PC-9 (cell line): ENCODE data around the gene ETS1. TPM values are rescaled to one million over a fixed set of nuclear protein-coding genes. Genes with fewer than 3 reads are reported as not detected.

ENCODE experiments used
- BruUV-seq: library from RNA; stranded (reverse); fragments of 400-500 nt; replicated peaks from 2 replicates; lab custom pipeline; 2021; lab: Mats Ljungman, UMichigan
- CTCF ChIA-PET: fragments of 300-600 bp; sonication (Branson Sonifier 250); formaldehyde crosslinking; loops from one replicate; lab custom pipeline; 2022; ENCODE audit warnings: antibody characterized with exemption; lab: Charles Lee
- POLR2A ChIA-PET: fragments of 300-600 bp; sonication (Branson Sonifier 250); formaldehyde crosslinking; loops from one replicate; lab custom pipeline; 2022; ENCODE audit warnings: antibody characterized with exemption; ENCODE audit not compliant: unreplicated experiment; lab: Charles Lee
- DNase-seq, 2 experiments: peaks; one replicate each; pipeline versions ENCODE4 v3.0.0 to v3.0.0-alpha.2; 2015 to 2022; ENCODE audit warnings: mixed read lengths in 1 of 2
- H2AFZ ChIP-seq: fragments of 200-600 bp; sonication (generic); 2 replicates; pipeline ENCODE4 v1.8.1; 2017; ENCODE audit warnings: antibody characterized with exemption
- H3F3A ChIP-seq: fragments of 200-600 bp; sonication (generic); 2 replicates; pipeline ENCODE4 v1.8.1; 2017; ENCODE audit warnings: antibody characterized with exemption, mild to moderate bottlenecking, low read depth; ENCODE audit not compliant: insufficient read depth
- H3K27ac ChIP-seq: fragments of 200-600 bp; sonication (generic); 2 replicates; pipeline ENCODE4 v1.6.1; 2016; ENCODE audit warnings: mixed run types
- H3K27me3 ChIP-seq: fragments of 200-600 bp; sonication (generic); 2 replicates; pipeline ENCODE4 v1.6.1; 2016; ENCODE audit warnings: low read depth, mixed run types; ENCODE audit not compliant: insufficient read depth
- H3K36me3 ChIP-seq: fragments of 200-600 bp; sonication (generic); 2 replicates; pipeline ENCODE4 v1.6.1; 2016; ENCODE audit warnings: low read depth, mixed run types
- H3K4me1 ChIP-seq: fragments of 200-600 bp; sonication (generic); replicated peaks from 2 replicates; pipeline ENCODE4 v1.6.1; 2016; ENCODE audit warnings: mixed run types; ENCODE audit not compliant: insufficient read depth
- H3K4me2 ChIP-seq: fragments of 200-600 bp; sonication (generic); 2 replicates; pipeline ENCODE4 v1.6.1; 2017; ENCODE audit warnings: mixed run types
- H3K4me3 ChIP-seq: fragments of 200-600 bp; sonication (generic); 2 replicates; pipeline ENCODE4 v1.6.1; 2016; ENCODE audit warnings: mixed run types
- H3K79me2 ChIP-seq: fragments of 200-600 bp; sonication (generic); 2 replicates; pipeline ENCODE4 v1.6.1; 2017; ENCODE audit warnings: low read depth, mixed run types
- H3K9me2 ChIP-seq: fragments of 200-600 bp; sonication (generic); 2 replicates; pipeline ENCODE4 v1.8.1; 2017; ENCODE audit warnings: mild to moderate bottlenecking; ENCODE audit not compliant: insufficient read depth
- H3K9me3 ChIP-seq: fragments of 200-600 bp; sonication (generic); 2 replicates; pipeline ENCODE4 v1.8.1; 2016; ENCODE audit warnings: low read depth; ENCODE audit not compliant: insufficient read depth
- H4K20me1 ChIP-seq: fragments of 200-600 bp; sonication (generic); 2 replicates; pipeline ENCODE4 v1.8.1; 2017; ENCODE audit not compliant: insufficient read depth
- EZH2 ChIP-seq: fragments of 200-600 bp; sonication (generic); IDR thresholded peaks from 2 replicates; pipeline ENCODE4 v1.8.0; 2017; ENCODE audit warnings: antibody characterized with exemption, low read depth
- intact Hi-C: fragments of 100-400 bp; cut with micrococcal nuclease; formaldehyde crosslinking; loops from one replicate; pipeline ENCODE4 v1.10.0; 2022; ENCODE audit not compliant: unreplicated experiment
- total RNA-seq: library from RNA; stranded (reverse); gene quantifications from 2 replicates; pipeline ENCODE4 v1.2.3, GENCODE V29; 2021
- TF ChIP-seq, protein P1 (sequence below): fragments of 200-600 bp; sonication (generic); conservative IDR thresholded peaks from 2 replicates; pipeline ENCODE4 v1.6.1; 2017; ENCODE audit warnings: mixed run types, antibody characterized with exemption, mild to moderate bottlenecking, moderate library complexity

The ETS1 gene
- total RNA-seq, 1 experiment from 2014 or later: 23.3 TPM

DNA sequence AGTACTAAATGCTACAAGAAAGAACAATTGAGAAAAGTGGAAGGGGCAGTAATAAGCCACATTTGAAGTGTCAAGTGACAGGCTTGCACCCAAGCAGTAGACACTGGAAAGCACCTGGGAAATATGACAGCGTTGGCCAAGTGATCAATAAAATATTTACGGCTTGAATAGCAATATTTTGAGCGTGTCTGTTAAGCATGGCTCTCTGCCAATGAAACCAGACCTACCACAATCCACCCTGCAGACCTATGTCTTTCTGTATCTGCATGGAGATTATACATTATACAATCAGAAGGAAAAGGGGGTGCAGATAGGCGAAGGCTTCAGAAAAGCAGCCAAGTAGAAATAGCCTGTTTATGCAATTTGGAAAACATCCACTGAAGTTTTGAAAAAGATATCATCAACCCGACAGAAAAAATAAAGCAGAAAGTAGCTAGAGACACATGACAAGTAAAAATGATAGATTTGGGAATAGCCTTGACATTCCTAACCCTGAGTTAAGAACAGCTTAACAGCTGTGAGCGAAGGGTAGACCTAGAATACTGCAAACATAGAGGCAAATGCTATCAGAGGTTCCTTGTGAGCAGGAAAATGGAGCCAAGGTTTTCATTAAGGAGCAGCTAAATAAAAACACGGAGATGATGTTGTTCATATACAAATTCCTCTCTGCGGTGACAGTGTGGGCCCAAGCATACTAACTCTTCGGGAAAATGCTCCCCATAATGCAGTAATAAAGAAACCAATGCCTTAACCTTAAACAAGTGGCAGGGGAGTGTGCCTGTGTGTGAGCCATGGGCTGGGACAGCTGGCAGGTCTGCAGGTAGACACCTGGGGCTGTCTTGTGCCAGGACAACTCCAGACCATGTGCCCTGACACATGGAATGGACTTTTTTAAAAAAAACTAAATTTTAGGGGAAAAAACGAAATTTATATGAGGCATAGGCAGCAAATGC is 71.3 kb downstream of the ETS1 start:
- no peak for DNase-seq
- intact Hi-C loops: loop anchor here (2.0 kb wide), 1 partner anchor 115 kb away; no protein-coding TSS in a partner anchor

DNA sequence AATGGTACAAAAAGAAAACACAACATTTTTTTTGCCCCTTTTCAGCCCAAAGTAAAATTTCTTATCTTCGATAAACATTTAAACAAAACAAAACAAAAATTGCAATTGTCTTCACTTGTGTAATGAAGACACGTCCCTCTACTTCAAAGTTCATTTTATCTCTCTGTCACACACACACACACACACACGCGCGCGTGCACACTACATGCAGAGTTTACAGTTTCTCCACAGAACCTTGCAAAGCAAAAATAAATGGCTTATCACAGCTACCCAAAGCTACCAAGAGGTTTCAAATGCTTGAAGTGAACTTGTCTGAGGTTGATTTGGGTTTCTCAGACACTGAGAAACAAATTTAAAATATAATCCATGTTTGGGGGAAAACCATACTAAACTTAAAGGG is 72.3 kb downstream of the ETS1 start:
- no peak overlapping the region for H2AFZ ChIP-seq
- H4K20me1 ChIP-seq: no peaks in the 10 kb centered on the region; the same call in 1 of the 2 replicates
- intact Hi-C loops: no loop called here
- no peaks in the 10 kb centered on the region for H3K9me3 ChIP-seq
- TF ChIP-seq EZH2: no peak
- TF ChIP-seq, protein P1, sequence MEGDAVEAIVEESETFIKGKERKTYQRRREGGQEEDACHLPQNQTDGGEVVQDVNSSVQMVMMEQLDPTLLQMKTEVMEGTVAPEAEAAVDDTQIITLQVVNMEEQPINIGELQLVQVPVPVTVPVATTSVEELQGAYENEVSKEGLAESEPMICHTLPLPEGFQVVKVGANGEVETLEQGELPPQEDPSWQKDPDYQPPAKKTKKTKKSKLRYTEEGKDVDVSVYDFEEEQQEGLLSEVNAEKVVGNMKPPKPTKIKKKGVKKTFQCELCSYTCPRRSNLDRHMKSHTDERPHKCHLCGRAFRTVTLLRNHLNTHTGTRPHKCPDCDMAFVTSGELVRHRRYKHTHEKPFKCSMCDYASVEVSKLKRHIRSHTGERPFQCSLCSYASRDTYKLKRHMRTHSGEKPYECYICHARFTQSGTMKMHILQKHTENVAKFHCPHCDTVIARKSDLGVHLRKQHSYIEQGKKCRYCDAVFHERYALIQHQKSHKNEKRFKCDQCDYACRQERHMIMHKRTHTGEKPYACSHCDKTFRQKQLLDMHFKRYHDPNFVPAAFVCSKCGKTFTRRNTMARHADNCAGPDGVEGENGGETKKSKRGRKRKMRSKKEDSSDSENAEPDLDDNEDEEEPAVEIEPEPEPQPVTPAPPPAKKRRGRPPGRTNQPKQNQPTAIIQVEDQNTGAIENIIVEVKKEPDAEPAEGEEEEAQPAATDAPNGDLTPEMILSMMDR: no peak
- no peaks in the 10 kb centered on the region for H3K36me3 ChIP-seq
- no peaks in the 10 kb centered on the region for H3K27me3 ChIP-seq
- H3K9me2 ChIP-seq: no peaks in the 10 kb centered on the region
- POLR2A ChIA-PET: no interaction called here
- no TSS peak for BruUV-seq
- no peak overlapping the region for H3K4me3 ChIP-seq
- H3K79me2 ChIP-seq: peaks cover 83% of the 10 kb centered on the region
- no peak overlapping the region for H3K4me2 ChIP-seq
- CTCF ChIA-PET: no interaction called here
- H3K27ac ChIP-seq: no peak overlapping the region
- no peak for DNase-seq
- no peaks in the 10 kb centered on the region for H3F3A ChIP-seq
- peaks cover 35% of the 10 kb centered on the region for H3K4me1 ChIP-seq

More for the DNA sequence above, 71.3 kb downstream of the ETS1 start:
- H3K36me3 ChIP-seq: no peaks in the 10 kb centered on the region
- H4K20me1 ChIP-seq: no peaks in the 10 kb centered on the region; the same call in 1 of the 2 replicates
- no peaks in the 10 kb centered on the region for H3K27me3 ChIP-seq
- no peak overlapping the region for H3K4me3 ChIP-seq
- ChIA-PET POLR2A (interaction anchor here (0.7 kb wide), 1 partner anchor 19 kb away, joined by 3 read pairs; no protein-coding TSS in a partner anchor), CTCF (no interaction called here)
- H3K4me1 ChIP-seq: peaks cover 37% of the 10 kb centered on the region
- no peak overlapping the region for H2AFZ ChIP-seq
- H3K4me2 ChIP-seq: no peak overlapping the region
- no peaks in the 10 kb centered on the region for H3K9me3 ChIP-seq
- no peak overlapping the region for H3K27ac ChIP-seq
- H3K9me2 ChIP-seq: no peaks in the 10 kb centered on the region
- TF ChIP-seq EZH2: no peak
- TF ChIP-seq, protein P1: no peak
- peaks cover 83% of the 10 kb centered on the region for H3K79me2 ChIP-seq
- no peaks in the 10 kb centered on the region for H3F3A ChIP-seq
- BruUV-seq: no TSS peak

DNA sequence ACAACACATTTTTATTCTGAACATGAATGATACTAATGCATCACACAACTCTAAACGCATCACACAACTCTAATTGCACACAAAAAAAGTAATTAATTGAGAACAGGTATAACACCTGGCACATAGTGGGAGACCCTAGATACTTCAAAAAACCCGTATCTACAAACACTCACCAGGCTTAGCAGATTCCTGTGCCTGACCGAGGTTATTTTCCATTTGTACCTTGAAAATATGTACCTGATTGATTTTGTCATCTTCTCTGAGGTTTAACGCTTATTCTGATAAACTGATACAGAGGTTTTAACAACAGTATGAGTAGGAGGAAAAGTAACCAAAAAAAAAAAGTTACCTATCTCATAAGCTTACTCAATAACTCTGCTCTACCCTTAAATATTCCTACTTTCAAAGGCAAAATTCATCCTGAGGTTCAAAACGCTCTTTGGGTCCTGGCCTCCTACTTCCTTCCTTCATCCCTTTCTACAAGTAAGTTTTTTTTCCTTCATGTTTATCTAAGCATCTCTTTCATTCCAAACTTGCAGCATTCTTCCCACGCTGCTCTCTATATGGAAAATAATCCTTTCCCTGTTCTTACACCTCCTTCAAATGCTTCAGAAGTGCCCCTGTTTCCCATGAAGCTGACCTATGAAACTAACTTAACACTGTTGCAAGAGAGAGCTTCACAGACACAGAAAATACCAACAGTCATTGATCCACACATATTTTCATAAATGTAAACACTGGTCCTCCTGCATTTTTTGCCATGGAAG is 73.3 kb downstream of the ETS1 start:
- H3F3A ChIP-seq: peaks cover 3% of the 10 kb centered on the region; the same call in 1 of the 2 replicates
- H3K9me3 ChIP-seq: no peaks in the 10 kb centered on the region
- peaks cover 74% of the 10 kb centered on the region for H3K79me2 ChIP-seq
- ChIA-PET CTCF (no interaction called here), POLR2A (no interaction called here)
- no peaks in the 10 kb centered on the region for H3K36me3 ChIP-seq
- peaks cover 35% of the 10 kb centered on the region for H3K4me1 ChIP-seq
- TF ChIP-seq, protein P1: no peak
- no peak for TF ChIP-seq EZH2
- no peak overlapping the region for H2AFZ ChIP-seq
- no peak overlapping the region for H3K27ac ChIP-seq
- H3K4me3 ChIP-seq: no peak overlapping the region
- DNase-seq: no peak
- H4K20me1 ChIP-seq: no peaks in the 10 kb centered on the region; the same call in 1 of the 2 replicates
- BruUV-seq: no TSS peak
- no peaks in the 10 kb centered on the region for H3K27me3 ChIP-seq
- no peak overlapping the region for H3K4me2 ChIP-seq
- intact Hi-C loops: loop anchor here (5.0 kb wide), 1 partner anchor 678 kb away; the partner anchor contains the start of gene ARHGAP32
- no peaks in the 10 kb centered on the region for H3K9me2 ChIP-seq
